Measurements from ENCODE around the gene H3-3A.

H3-3A gene

DNA sequence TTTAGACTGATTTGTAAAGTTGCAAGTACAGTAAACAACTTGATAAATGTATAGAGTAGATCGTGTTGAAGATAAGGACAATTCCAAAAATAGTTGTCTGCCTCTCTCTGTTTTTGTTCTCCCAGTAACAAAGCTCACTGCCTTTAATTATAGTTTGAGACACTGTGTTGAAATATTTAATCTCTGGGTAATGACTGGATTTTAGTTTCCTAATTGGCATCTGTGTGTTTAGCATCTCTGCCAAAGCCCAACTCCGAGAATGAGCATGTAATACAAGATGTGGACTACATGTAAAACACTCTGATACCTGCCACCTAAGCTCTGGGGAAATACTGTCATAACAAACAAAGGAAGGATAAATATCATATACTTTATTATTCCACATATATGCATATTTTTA lies 35.7 kb upstream of the H3-3A start:
- TF ChIP-seq, protein P1, sequence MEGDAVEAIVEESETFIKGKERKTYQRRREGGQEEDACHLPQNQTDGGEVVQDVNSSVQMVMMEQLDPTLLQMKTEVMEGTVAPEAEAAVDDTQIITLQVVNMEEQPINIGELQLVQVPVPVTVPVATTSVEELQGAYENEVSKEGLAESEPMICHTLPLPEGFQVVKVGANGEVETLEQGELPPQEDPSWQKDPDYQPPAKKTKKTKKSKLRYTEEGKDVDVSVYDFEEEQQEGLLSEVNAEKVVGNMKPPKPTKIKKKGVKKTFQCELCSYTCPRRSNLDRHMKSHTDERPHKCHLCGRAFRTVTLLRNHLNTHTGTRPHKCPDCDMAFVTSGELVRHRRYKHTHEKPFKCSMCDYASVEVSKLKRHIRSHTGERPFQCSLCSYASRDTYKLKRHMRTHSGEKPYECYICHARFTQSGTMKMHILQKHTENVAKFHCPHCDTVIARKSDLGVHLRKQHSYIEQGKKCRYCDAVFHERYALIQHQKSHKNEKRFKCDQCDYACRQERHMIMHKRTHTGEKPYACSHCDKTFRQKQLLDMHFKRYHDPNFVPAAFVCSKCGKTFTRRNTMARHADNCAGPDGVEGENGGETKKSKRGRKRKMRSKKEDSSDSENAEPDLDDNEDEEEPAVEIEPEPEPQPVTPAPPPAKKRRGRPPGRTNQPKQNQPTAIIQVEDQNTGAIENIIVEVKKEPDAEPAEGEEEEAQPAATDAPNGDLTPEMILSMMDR (IDR thresholded peaks at IDR 0.05; ENCODE audit: extremely low read depth, insufficient read depth, missing control alignments): no peak
- in situ Hi-C loops (cut with MboI; ENCODE audit: low pct_unique_long_range_greater_than_20kb, low sequenced_read_pairs, unreplicated experiment): no loop called here
- DNase-seq (ENCODE audit: low spot score): no peak

DNA sequence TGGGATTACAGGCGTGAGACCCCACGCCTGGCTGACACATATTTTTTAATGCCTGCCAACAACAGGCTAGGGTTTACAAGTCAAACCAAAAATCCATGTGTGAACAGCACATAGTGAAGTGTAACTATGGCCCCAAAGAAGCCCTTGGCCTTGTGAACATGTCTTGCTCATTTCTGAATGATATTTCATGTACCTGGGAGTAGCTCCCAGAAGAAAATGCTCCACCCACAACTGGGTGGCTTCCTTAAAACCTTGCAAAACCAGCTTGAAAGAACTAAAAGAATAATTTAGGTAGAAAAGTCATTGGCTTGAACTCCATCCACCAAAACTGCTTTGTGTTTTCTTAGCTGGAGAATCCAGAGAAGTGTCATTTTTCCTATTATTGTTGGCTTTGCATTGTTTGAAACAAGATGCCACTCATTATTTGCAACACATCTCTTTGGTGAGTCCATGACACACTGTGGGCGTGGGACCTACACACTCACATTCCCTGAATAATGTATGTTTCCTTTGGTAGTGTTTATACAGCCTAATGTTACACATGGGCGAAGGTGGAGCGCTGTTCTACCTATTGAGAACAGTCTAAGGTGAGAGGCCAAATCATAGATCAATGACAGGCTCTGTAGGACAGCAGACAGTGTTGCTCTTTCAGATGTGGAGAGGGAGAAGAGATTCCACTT lies 34.8 kb upstream of the H3-3A start:
- in situ Hi-C loops (cut with MboI; ENCODE audit: low pct_unique_long_range_greater_than_20kb, low sequenced_read_pairs, unreplicated experiment): no loop called here
- TF ChIP-seq, protein P1 (IDR thresholded peaks at IDR 0.05; ENCODE audit: extremely low read depth, insufficient read depth, missing control alignments): no peak
- DNase-seq (ENCODE audit: low spot score): no peak

DNA sequence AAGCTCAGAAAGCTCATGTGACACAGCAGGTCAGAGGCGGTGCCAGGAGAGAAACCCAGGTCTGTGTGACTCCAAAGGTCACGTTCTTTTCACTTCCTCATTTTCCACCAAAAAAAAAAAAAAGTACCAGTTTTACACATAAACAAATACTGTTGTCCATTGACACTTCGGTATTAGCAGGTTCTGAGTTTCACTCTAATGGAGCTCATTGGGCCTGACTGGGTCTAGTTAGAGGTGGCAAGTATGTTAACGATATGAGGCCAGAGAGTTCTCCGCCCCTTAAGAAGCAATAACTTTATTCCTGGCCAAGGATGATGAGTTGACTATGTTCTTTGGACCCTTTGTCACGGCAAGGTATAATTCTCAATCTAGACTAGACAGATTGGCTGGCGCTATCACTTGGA lies 33.4 kb upstream of the H3-3A start:
- TF ChIP-seq, protein P1 (IDR thresholded peaks at IDR 0.05; ENCODE audit: extremely low read depth, insufficient read depth, missing control alignments): no peak
- in situ Hi-C loops (cut with MboI; ENCODE audit: low pct_unique_long_range_greater_than_20kb, low sequenced_read_pairs, unreplicated experiment): no loop called here
- DNase-seq (ENCODE audit: low spot score): peak; percentile 65

DNA sequence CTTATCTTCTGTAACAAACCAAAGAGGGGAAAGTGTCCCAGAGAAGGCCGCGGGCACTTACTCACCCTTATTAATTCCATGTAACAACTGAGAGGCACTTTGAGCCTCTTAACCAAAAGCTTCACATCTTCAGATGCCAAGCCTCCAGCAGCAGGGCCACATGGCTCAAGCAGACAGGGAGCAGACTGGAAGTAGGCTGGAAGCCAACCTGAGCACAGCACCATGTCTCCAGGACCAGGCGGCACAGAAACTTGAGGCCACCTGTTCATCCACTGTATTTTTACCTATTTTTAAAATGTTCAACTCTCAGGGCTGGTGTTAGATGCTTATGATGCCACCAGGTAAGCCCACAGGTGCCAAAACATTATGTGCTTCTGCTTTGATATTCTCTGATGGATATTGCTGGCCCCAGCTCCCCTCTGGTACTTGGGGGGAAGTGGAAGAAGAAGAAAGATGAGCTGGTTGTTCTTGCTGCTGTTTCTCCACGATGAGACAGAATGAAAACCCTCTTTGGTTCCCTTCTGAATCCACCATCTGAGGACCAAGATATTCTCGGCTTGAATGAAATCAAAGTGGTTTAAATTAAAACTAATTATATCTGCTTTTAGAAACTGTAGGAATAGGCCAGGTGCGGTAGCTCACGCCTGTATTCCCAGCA lies 32.8 kb upstream of the H3-3A start:
- in situ Hi-C loops (cut with MboI; ENCODE audit: low pct_unique_long_range_greater_than_20kb, low sequenced_read_pairs, unreplicated experiment): no loop called here
- DNase-seq (ENCODE audit: low spot score): peak; percentile 31
- TF ChIP-seq, protein P1 (IDR thresholded peaks at IDR 0.05; ENCODE audit: extremely low read depth, insufficient read depth, missing control alignments): no peak

DNA sequence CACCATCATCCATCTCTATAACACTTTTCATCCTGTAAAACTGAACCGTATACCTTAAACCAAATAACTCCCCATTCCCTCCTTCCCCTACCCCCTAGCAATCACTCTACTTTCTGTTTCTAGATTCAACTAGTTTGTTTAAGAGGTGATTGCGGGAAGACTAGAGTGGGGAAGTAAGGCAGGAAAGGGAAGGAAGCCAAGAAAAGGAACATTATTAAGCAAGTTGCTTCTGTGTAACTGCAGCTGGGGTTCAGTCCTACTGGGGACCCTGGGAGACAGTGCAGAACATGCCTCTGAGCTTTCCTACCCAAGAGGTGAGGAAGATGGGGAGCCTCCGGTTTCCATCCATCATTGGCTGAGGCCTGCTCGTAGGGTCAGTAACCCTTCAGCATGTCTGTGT lies 28.9 kb upstream of the H3-3A start:
- in situ Hi-C loops (cut with MboI; ENCODE audit: low pct_unique_long_range_greater_than_20kb, low sequenced_read_pairs, unreplicated experiment): no loop called here
- DNase-seq (ENCODE audit: low spot score): no peak
- TF ChIP-seq, protein P1 (IDR thresholded peaks at IDR 0.05; ENCODE audit: extremely low read depth, insufficient read depth, missing control alignments): no peak

DNA sequence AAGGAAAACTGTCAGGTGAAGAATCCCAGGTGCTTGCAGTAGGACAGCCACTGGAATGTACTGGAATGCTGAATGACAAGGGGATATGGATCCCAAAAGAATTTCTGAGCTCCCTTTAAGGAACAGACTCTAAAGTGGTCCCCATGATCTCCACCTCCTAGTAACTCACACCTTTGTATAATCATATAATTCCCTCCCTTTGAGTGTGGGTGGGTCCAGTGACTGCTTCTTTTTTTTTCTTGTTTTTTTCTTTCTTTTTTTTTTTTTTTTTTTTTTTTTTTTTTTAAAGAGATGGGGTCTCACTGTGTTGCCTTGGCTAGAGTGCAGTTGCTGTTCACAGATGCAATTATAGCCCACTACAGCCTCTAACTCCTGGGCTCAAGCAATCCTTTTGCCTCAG lies 28.5 kb upstream of the H3-3A start:
- in situ Hi-C loops (cut with MboI; ENCODE audit: low pct_unique_long_range_greater_than_20kb, low sequenced_read_pairs, unreplicated experiment): no loop called here
- DNase-seq (ENCODE audit: low spot score): no peak
- TF ChIP-seq, protein P1 (IDR thresholded peaks at IDR 0.05; ENCODE audit: extremely low read depth, insufficient read depth, missing control alignments): no peak
